Measurements from ENCODE around the gene POP4. TPM values are rescaled to one million over a fixed set of nuclear protein-coding genes. Genes with fewer than 3 reads are reported as not detected.

The POP4 gene
- total and polyA plus RNA-seq, 2 donors from 2014 or later, result 60.5 to 87.9 TPM

- Histone ChIP-seq H3K36me3 (ENCODE audit: control insufficient read depth in 2 of 3, insufficient read depth in 3 of 3, low read length in 3 of 3) (no peaks in the 10 kb centered on the region), H3K27ac (ENCODE audit: low read depth in 2 of 2, low read length in 2 of 2) (no peak overlapping the region), H3K9ac (ENCODE audit: low read length in 3 of 3) (no peak overlapping the region), H3K27me3 (ENCODE audit: control insufficient read depth, insufficient read depth, low read length) (no peaks in the 10 kb centered on the region), H3K9me3 (ENCODE audit: control insufficient read depth in 2 of 3, insufficient read depth in 1 of 3, low read length in 3 of 3) (peaks cover 0 to 3% (median 0%) of the 10 kb centered on the region in 3 donors), H3K4me1 (ENCODE audit: control insufficient read depth in 2 of 3, insufficient read depth in 2 of 3, low read depth in 1 of 3, low read length in 3 of 3) (no peaks in the 10 kb centered on the region), H3K4me3 (ENCODE audit: low read length in 3 of 3) (no peak overlapping the region)
- DNase-seq (peak in 4 of 5 donors; percentile 35 to 61 (median 46)), FAIRE-seq (no peak)
- intact Hi-C loops (cut with DNase I), result no loop called here
- no peak for TF ChIP-seq CTCF (IDR thresholded peaks at IDR 0.05; ENCODE audit: borderline replicate concordance, extremely low read depth, insufficient read depth)
Measured at GRCh38 chr19:29630655-29631054, 24.6 kb downstream of the POP4 start.

GRCh38 chr19:29631450-29631849 lies 25.4 kb downstream of the POP4 start:
- peak in 1 of 5 donors; percentile 23 for DNase-seq
- no peak overlapping the region for H3K27ac ChIP-seq (ENCODE audit: low read depth in 2 of 2, low read length in 2 of 2)
- no peak overlapping the region for H3K9ac ChIP-seq (ENCODE audit: low read length in 3 of 3)
- no peak overlapping the region for H3K4me3 ChIP-seq (ENCODE audit: low read length in 3 of 3)
- no peak for FAIRE-seq
- H3K9me3 ChIP-seq (ENCODE audit: control insufficient read depth in 2 of 3, insufficient read depth in 1 of 3, low read length in 3 of 3), result peaks cover 0 to 3% (median 0%) of the 10 kb centered on the region in 3 donors
- no peaks in the 10 kb centered on the region for H3K4me1 ChIP-seq (ENCODE audit: control insufficient read depth in 2 of 3, insufficient read depth in 2 of 3, low read depth in 1 of 3, low read length in 3 of 3)
- H3K27me3 ChIP-seq (ENCODE audit: control insufficient read depth, insufficient read depth, low read length), result no peaks in the 10 kb centered on the region
- no peaks in the 10 kb centered on the region for H3K36me3 ChIP-seq (ENCODE audit: control insufficient read depth in 2 of 3, insufficient read depth in 3 of 3, low read length in 3 of 3)
- intact Hi-C loops (cut with DNase I), result no loop called here
- TF ChIP-seq CTCF (IDR thresholded peaks at IDR 0.05; ENCODE audit: borderline replicate concordance, extremely low read depth, insufficient read depth), result no peak

GRCh38 chr19:29634002-29634401 lies 27.9 kb downstream of the POP4 start:
- no peaks in the 10 kb centered on the region for H3K27me3 ChIP-seq (ENCODE audit: control insufficient read depth, insufficient read depth, low read length)
- peaks cover 0 to 3% (median 0%) of the 10 kb centered on the region in 3 donors for H3K9me3 ChIP-seq (ENCODE audit: control insufficient read depth in 2 of 3, insufficient read depth in 1 of 3, low read length in 3 of 3)
- no peak overlapping the region for H3K9ac ChIP-seq (ENCODE audit: low read length in 3 of 3)
- H3K36me3 ChIP-seq (ENCODE audit: control insufficient read depth in 2 of 3, insufficient read depth in 3 of 3, low read length in 3 of 3), result no peaks in the 10 kb centered on the region
- TF ChIP-seq CTCF (IDR thresholded peaks at IDR 0.05; ENCODE audit: borderline replicate concordance, extremely low read depth, insufficient read depth), result no peak
- no peaks in the 10 kb centered on the region for H3K4me1 ChIP-seq (ENCODE audit: control insufficient read depth in 2 of 3, insufficient read depth in 2 of 3, low read depth in 1 of 3, low read length in 3 of 3)
- no peak overlapping the region for H3K27ac ChIP-seq (ENCODE audit: low read depth in 2 of 2, low read length in 2 of 2)
- H3K4me3 ChIP-seq (ENCODE audit: low read length in 3 of 3), result no peak overlapping the region
- intact Hi-C loops (cut with DNase I), result no loop called here
- DNase-seq, result no peak
- no peak for FAIRE-seq

Measured in kidney (tissue), 14 donors.